ENCODE measurements around the gene SPIN2B. TPM values are rescaled to one million over a fixed set of nuclear protein-coding genes. Genes with fewer than 3 reads are reported as not detected.

SPIN2B gene
- 10.6 to 13.9 TPM (median 11.7 TPM) in 3 replicates for total RNA-seq (2021)
- percentile 78 among the genes with signal in this experiment for Bru-seq, nascent RNA
- long read RNA-seq, experiment 1, partial matches to known transcripts: 9 of 24 reads
- long read RNA-seq, experiment 1, other reads (novel, unspliced or antisense): 12 of 24 reads
- long read RNA-seq, experiment 2, partial matches to known transcripts: 1 of 13 reads
- long read RNA-seq, experiment 2, other reads (novel, unspliced or antisense): 9 of 13 reads
- long read RNA-seq, experiment 3, transcript SPIN2B-202 (2 exons, 1,258 nt): major isoform, 8 of 31 reads
- long read RNA-seq, experiment 3, partial matches to known transcripts: 9 of 31 reads
- long read RNA-seq, experiment 3, other reads (novel, unspliced or antisense): 12 of 31 reads

- Mint-ChIP-seq H3K27ac (peak within 1 kb of the TSS; percentile 93), H3K4me1 (peaks cover 10% of the 10 kb centered on the region; the same call in 1 of the 2 replicates), H3K9me3 (no peaks in the 10 kb centered on the region), H3K27me3 (ENCODE audit: low read depth) (no peaks in the 10 kb centered on the region), H3K4me3 (peak within 1 kb of the TSS; percentile 80), H3K36me3 (peaks cover 10% of the 10 kb centered on the region)
- CTCF ChIA-PET: interaction anchor here (1.0 to 1.7 kb wide), 2 partner anchors 125 to 143 kb away, joined by 3 read pairs; partner anchors contain the start of gene SPIN3
- TF ChIP-seq MXD4 (CRISPR knock-in tag; IDR thresholded peaks at IDR 0.05; ENCODE audit: borderline replicate concordance) (no peak), ARID4B (CRISPR knock-in tag; IDR thresholded peaks at IDR 0.05; ENCODE audit: borderline replicate concordance) (0 out of 2 replicates have a peak, but pooled peaks have one; percentile 31), USF1 (CRISPR knock-in tag; IDR thresholded peaks at IDR 0.05) (peak; percentile 74), EMX1 (CRISPR knock-in tag; IDR thresholded peaks at IDR 0.05) (no peak), SP1 (CRISPR knock-in tag; conservative IDR thresholded peaks at IDR 0.05) (0 out of 2 replicates have a peak, but pooled peaks have one; percentile 19), FOXP1 (CRISPR knock-in tag; IDR thresholded peaks at IDR 0.05; ENCODE audit: borderline replicate concordance) (peak; percentile 81; the same call in 1 of the 2 replicates), USF2 (CRISPR knock-in tag; IDR thresholded peaks at IDR 0.05) (peak; percentile 73), PRRX2 (CRISPR knock-in tag; IDR thresholded peaks at IDR 0.05) (no peak), ZNF281 (CRISPR knock-in tag; IDR thresholded peaks at IDR 0.05) (0 out of 2 replicates have a peak, but pooled peaks have one; percentile 63), MAX (CRISPR knock-in tag; IDR thresholded peaks at IDR 0.05) (peak; percentile 84), HMGXB4 (CRISPR knock-in tag; IDR thresholded peaks at IDR 0.05) (peak; percentile 64)
- peak; percentile 82 for DNase-seq (ENCODE audit: low spot score)
- POLR2A ChIA-PET: interaction anchor here (1.0 kb wide), 1 partner anchor 126 kb away, joined by 3 read pairs; the partner anchor contains the start of gene SPIN3
- peak; percentile 98 for ATAC-seq
Observed at GRCh38 chrX:57121162-57121755, at the start of gene SPIN2B. SPIN2B (minus strand) TSS chrX:57121548.

All from WTC11 (cell line).